ENCODE results near the gene ARHGEF3. TPM values are rescaled to one million over a fixed set of nuclear protein-coding genes. Genes with fewer than 3 reads are reported as not detected.

The ARHGEF3 gene
- total RNA-seq, 1 experiment from 2014 or later: 7.9 TPM

GRCh38 chr3:56823421-56823926, 21.7 kb upstream of the ARHGEF3 start (continued):
- TF ChIP-seq ATF2 (CRISPR knock-in tag; IDR thresholded peaks at IDR 0.05; ENCODE audit: borderline replicate concordance, low read depth) (no peak), FOXK1 (CRISPR knock-in tag; IDR thresholded peaks at IDR 0.05) (no peak), GTF2I (CRISPR knock-in tag; conservative IDR thresholded peaks at IDR 0.05) (no peak), AR (CRISPR knock-in tag; IDR thresholded peaks at IDR 0.05) (no peak), OVOL2 (CRISPR knock-in tag; IDR thresholded peaks at IDR 0.05; ENCODE audit: borderline replicate concordance) (no peak), ZSCAN18 (CRISPR knock-in tag; IDR thresholded peaks at IDR 0.05) (no peak)

- no peaks in the 10 kb centered on the region for H3K27me3 Mint-ChIP-seq (ENCODE audit: low read depth)
- H3K4me1 Mint-ChIP-seq: peaks cover 32% of the 10 kb centered on the region
- ChIA-PET POLR2A (no interaction called here), CTCF (interaction anchor here (2.1 kb wide), 1 partner anchor 167 kb away, joined by 8 read pairs; no protein-coding TSS in a partner anchor)
- H3K27ac Mint-ChIP-seq: no peak overlapping the region
- no peak for ATAC-seq
- DNase-seq (ENCODE audit: low spot score): no peak
- no peaks in the 10 kb centered on the region for H3K9me3 Mint-ChIP-seq
- H3K36me3 Mint-ChIP-seq: no peaks in the 10 kb centered on the region
- TF ChIP-seq E2F5 (CRISPR knock-in tag; IDR thresholded peaks at IDR 0.05) (no peak), TEAD4 (CRISPR knock-in tag; IDR thresholded peaks at IDR 0.05) (no peak), ERG (CRISPR knock-in tag; IDR thresholded peaks at IDR 0.05) (no peak), ZNF121 (CRISPR knock-in tag; IDR thresholded peaks at IDR 0.05) (no peak), CTCF (IDR thresholded peaks at IDR 0.05) (no peak), ZSCAN18 (CRISPR knock-in tag; IDR thresholded peaks at IDR 0.05) (no peak), SP1 (CRISPR knock-in tag; conservative IDR thresholded peaks at IDR 0.05) (no peak), OVOL2 (CRISPR knock-in tag; IDR thresholded peaks at IDR 0.05; ENCODE audit: borderline replicate concordance) (no peak), ATF1 (CRISPR knock-in tag; IDR thresholded peaks at IDR 0.05) (no peak), CBFB (CRISPR knock-in tag; IDR thresholded peaks at IDR 0.05; ENCODE audit: low read depth) (no peak), ZBTB21 (CRISPR knock-in tag; IDR thresholded peaks at IDR 0.05; ENCODE audit: borderline replicate concordance) (no peak), ATF2 (CRISPR knock-in tag; IDR thresholded peaks at IDR 0.05; ENCODE audit: borderline replicate concordance, low read depth) (no peak), NR1H2 (CRISPR knock-in tag; IDR thresholded peaks at IDR 0.05) (no peak), TCF7 (CRISPR knock-in tag; IDR thresholded peaks at IDR 0.05; ENCODE audit: low read depth) (no peak)
- H3K4me3 Mint-ChIP-seq: no peak overlapping the region
Measured at GRCh38 chr3:56822501-56822900, 20.8 kb upstream of the ARHGEF3 start.

Data from WTC11 (cell line).